ENCODE results near the gene CLCA4.

Gene CLCA4

DNA sequence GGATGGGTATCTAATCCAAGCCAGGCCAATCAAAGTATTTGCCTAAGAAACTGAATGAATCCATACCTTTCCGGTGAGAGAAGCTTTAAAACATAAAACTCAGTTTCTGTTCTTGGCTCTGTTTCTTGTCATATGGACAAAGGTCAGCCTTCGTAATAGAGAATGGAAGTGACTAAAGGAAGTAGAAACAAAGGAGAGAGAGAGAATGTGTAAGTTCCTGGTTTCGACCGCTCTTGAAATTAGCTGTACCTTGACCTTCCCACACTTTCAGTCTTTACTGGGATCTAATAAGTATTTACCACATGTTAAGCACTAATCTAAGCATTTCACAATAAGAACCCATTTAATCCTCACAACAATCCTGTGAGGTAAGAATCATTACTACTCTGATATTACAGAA lies 19.6 kb upstream of the CLCA4 start:
- H3K27ac ChIP-seq = no peak overlapping the region
- DNase-seq (ENCODE audit: low read depth, low spot score) = no peak

DNA sequence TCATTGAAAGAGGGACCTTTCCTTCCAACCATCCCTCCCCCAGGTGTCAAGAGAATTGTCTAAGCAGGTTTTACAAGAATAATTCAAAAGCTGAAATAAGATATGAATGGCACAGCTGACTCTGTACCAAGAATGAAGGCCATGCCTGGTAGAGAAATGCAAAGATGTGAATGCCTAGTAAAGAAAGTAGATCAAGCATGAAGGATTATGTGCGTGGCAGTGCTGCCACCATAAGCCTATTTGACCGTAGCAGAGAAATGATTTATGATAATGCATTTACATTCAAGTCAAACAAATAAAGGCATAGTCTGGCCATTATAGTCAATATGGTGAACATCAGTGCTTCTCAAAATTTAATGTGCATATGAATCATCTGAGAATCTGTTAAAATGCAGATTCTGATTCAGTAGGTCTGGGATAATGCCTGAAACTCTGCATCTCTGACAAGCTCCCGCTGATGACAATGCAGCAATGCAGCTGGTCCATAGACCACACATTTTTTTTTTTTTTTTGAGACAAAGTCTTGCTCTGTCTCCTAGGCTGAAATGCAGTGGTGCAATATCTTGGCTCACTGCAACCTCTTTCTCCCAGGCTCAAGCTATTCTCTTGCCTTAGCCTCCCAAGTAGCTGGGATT lies 16.6 kb upstream of the CLCA4 start:
- H3K27ac ChIP-seq = no peak overlapping the region
- no peak for DNase-seq (ENCODE audit: low read depth, low spot score)

- H3K27ac ChIP-seq = no peak overlapping the region
- DNase-seq (ENCODE audit: low read depth, low spot score) = no peak
Measured at GRCh38 chr1:86537928-86538695, 8.8 kb upstream of the CLCA4 start.

DNA sequence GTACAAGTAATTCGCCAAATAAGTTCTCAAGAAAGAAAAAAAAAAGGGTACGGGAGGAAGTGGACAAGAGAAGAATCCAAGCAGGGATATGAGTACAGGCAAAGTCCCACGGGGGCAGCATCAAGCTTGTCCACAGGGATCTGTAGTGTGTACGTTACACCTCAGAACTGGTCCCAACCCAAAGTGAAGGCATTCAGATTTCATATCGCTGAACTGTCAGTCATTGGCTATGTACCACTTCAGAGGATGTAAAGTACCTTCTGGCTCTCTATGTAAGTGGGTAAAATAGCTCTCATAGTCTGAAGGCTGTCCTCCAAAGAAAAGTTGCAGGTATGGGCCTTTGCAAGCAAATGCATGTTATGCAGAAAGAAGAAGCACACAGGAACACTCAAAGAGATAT lies 8.1 kb upstream of the CLCA4 start:
- no peak overlapping the region for H3K27ac ChIP-seq
- no peak for DNase-seq (ENCODE audit: low read depth, low spot score)

GRCh38 chr1:86541859-86542258 lies 5.0 kb upstream of the CLCA4 start:
- no peak for DNase-seq (ENCODE audit: low read depth, low spot score)

GRCh38 chr1:86542631-86543030 lies 4.2 kb upstream of the CLCA4 start:
- peak; percentile 80 for DNase-seq (ENCODE audit: low read depth, low spot score)
- peak overlapping the region; percentile 67 for H3K27ac ChIP-seq

More at GRCh38 chr1:86541859-86542258, 5.0 kb upstream of the CLCA4 start:
- H3K27ac ChIP-seq = peak overlapping the region; percentile 67

GRCh38 chr1:86548839-86549238 lies 2.0 kb downstream of the CLCA4 start:
- DNase-seq (ENCODE audit: low read depth, low spot score) = no peak
- H3K27ac ChIP-seq = no peak overlapping the region

- no peak for DNase-seq (ENCODE audit: low read depth, low spot score)
- H3K27ac ChIP-seq = no peak overlapping the region
Measured at GRCh38 chr1:86551305-86551704, 4.4 kb downstream of the CLCA4 start.

DNA sequence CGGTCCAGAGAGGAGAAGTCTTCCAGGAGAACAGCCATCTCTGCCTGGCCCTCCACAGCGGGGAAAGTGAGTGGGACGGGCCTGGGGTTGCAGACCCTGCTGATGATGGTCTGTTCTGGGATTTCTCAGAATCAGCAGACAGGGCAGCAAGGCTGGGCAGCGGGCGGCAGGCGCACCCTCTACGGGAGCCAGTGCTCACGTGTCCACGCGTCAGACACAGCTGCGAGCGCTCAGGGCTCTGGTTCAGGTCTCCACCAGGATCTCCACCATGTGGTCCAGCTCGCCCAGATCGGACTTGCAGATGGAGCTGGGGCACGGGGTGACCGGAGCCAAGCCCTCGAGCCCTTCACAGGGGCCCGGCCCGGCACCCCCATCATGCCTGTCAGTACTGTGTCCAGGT lies 5.5 kb downstream of the CLCA4 start:
- H3K27ac ChIP-seq = no peak overlapping the region
- DNase-seq (ENCODE audit: low read depth, low spot score) = no peak

DNA sequence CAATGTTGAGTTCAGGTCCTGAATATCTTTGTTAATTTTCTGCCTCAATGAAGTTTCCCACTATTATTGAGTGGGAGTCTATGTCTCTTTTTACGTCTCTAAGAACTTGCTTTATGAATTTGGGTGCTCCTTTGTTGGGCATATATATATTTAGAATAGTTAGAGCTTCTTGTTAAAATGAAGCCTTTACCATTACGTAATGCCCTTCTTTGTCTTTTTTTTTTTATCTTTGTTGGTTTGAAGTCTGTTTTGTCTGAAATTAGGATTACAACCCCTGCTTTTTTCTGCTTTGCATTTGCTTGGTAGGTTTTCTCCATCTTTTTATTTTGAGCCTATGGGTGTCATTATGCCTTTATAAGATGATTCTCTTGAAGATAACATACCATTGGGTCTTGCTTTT lies 10.9 kb downstream of the CLCA4 start:
- DNase-seq (ENCODE audit: low read depth, low spot score) = no peak
- H3K27ac ChIP-seq = no peak overlapping the region

DNA sequence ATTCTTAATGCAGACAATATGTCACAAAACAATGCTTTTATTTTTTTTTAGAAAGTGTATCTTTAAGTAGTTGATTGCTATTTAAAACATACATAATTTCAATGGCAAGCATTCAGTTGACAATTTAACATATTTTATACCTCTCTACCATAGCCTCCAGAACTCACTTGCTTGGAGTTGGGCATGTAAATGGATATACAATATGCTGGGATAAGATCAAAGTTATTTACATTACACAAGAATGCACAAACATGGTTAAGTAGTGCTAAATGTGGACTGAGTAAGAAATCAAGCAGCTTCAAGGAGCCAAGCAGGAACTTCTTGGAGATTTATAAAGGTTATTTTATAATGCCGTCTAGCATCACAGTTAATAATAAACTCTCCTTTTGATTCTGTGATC lies 17.0 kb downstream of the CLCA4 start:
- no peak for DNase-seq (ENCODE audit: low read depth, low spot score)
- H3K27ac ChIP-seq = no peak overlapping the region

- no peak for DNase-seq (ENCODE audit: low read depth, low spot score)
- H3K27ac ChIP-seq = peak overlapping the region; percentile 38
Measured at GRCh38 chr1:86567341-86567740, 20.5 kb downstream of the CLCA4 start.

GRCh38 chr1:86567878-86568277 lies 21.0 kb downstream of the CLCA4 start:
- peak; percentile 24 for DNase-seq (ENCODE audit: low read depth, low spot score)
- H3K27ac ChIP-seq = peak overlapping the region; percentile 38

GRCh38 chr1:86573763-86574484 lies 27.0 kb downstream of the CLCA4 start:
- no peak for DNase-seq (ENCODE audit: low read depth, low spot score)
- no peak overlapping the region for H3K27ac ChIP-seq

GRCh38 chr1:86581231-86581630 lies 34.4 kb downstream of the CLCA4 start:
- DNase-seq (ENCODE audit: low read depth, low spot score) = no peak

DNA sequence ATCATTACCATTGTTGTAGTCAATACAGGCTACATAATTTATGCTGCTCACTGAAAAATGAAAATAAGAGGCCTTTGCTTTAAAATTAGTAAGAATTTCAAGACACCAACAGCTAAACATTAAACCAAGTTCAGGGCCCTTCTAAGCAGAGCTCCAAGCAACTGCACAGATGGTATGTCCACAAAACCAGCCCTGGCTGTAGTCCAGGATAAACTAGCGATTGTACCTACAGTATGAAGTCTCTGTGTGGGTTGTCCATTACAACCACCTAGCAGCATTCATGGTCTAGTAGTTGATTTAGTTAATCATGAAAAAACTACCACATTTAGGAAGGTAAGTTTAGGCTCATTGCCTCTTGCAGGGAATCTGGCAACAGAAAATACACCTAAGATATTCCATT lies 35.3 kb downstream of the CLCA4 start:
- DNase-seq (ENCODE audit: low read depth, low spot score) = no peak
- no peak overlapping the region for H3K27ac ChIP-seq

More at GRCh38 chr1:86581231-86581630, 34.4 kb downstream of the CLCA4 start:
- H3K27ac ChIP-seq = no peak overlapping the region

- no peak for DNase-seq (ENCODE audit: low read depth, low spot score)
- no peak overlapping the region for H3K27ac ChIP-seq
Measured at GRCh38 chr1:86583032-86583431, 36.2 kb downstream of the CLCA4 start.

DNA sequence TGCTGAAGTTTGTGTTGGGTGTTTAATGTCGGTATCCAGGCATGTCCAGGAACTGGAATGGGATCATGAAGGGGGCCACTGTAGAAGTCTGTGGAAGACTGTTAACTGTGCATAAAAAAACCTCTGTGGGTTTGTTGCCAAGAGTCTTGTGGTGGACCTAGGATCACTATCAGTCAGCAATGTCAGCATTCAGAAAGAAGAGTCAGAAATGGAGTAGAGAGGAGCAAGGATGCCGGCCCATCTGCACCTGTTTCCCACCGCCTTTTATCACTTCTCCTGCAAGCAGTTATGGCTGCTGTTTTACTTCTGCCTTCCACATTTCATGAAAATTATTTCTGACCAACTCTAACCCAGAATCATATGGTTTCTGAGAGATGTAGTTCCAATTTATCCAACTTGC lies 36.7 kb downstream of the CLCA4 start:
- DNase-seq (ENCODE audit: low read depth, low spot score) = no peak
- no peak overlapping the region for H3K27ac ChIP-seq

- DNase-seq (ENCODE audit: low read depth, low spot score) = no peak
- H3K27ac ChIP-seq = no peak overlapping the region
Measured at GRCh38 chr1:86594284-86594770, 47.4 kb downstream of the CLCA4 start.

GRCh38 chr1:86596224-86596623 lies 49.3 kb downstream of the CLCA4 start:
- no peak overlapping the region for H3K27ac ChIP-seq
- no peak for DNase-seq (ENCODE audit: low read depth, low spot score)

GRCh38 chr1:86596741-86597290 lies 49.9 kb downstream of the CLCA4 start:
- DNase-seq (ENCODE audit: low read depth, low spot score) = no peak
- H3K27ac ChIP-seq = no peak overlapping the region

Measured in epithelial cell of prostate (primary cell).